Testis (tissue), 2 donors: ENCODE results near the gene DNHD1.

ENCODE experiments used
- CTCF ChIP-seq, 3 experiments: fragments of 450-650 bp in 2 of 3; fragments of 200-600 bp in 1 of 3; sonication (generic) in 1 of 3; IDR thresholded peaks; one replicate each; pipeline ENCODE4 v1.5.1; 2016 to 2019; ENCODE audit warnings: antibody characterized with exemption in 3 of 3, mild to moderate bottlenecking in 2 of 3, moderate library complexity in 1 of 3
- POLR2A ChIP-seq: fragments of 450-650 bp; IDR thresholded peaks from one replicate; pipeline ENCODE4 v1.6.1; 2017; ENCODE audit warnings: antibody characterized with exemption, mild to moderate bottlenecking, moderate library complexity

GRCh38 chr11:6541356-6541755 is 44.3 kb downstream of the DNHD1 start:
- TF ChIP-seq POLR2A (no peak), CTCF (IDR thresholded peaks at IDR 0.05) (no peak)
